PFSK-1 (cell line): ENCODE results near the gene CAPN10.

Source experiments
- POLR2AphosphoS5 ChIP-seq: IDR thresholded peaks from 2 replicates; pipeline ENCODE4 v1.6.1; 2012; ENCODE audit warnings: low read depth, mild to moderate bottlenecking, control low read depth, low read length, moderate library complexity
- SIN3A ChIP-seq: IDR thresholded peaks from 2 replicates; pipeline ENCODE4 v1.6.1; 2012; ENCODE audit warnings: mild to moderate bottlenecking, low read length, moderate library complexity, borderline replicate concordance; ENCODE audit not compliant: insufficient read depth
- TAF1 ChIP-seq: IDR thresholded peaks from 2 replicates; pipeline ENCODE4 v1.6.1; 2012; ENCODE audit warnings: low read length, control low read depth, borderline replicate concordance; ENCODE audit not compliant: insufficient read depth

- no peak for TF ChIP-seq POLR2AphosphoS5
- no peak for TF ChIP-seq TAF1
- TF ChIP-seq SIN3A = no peak
Observed at GRCh38 chr2:240597054-240597418, 10.5 kb downstream of the CAPN10 start.
